GM13977 (cell line): ENCODE data around the gene PIANP.

ENCODE experiments used
- DNase-seq: peaks from one replicate; pipeline ENCODE4 v3.0.0; 2012; ENCODE audit warnings: low spot score
- in situ Hi-C: fragments of 300-500 bp; cut with MboI; formaldehyde crosslinking; loops from one replicate; pipeline ENCODE4 v1.12.0; 2022; ENCODE audit warnings: low sequenced_read_pairs, low pct_unique_long_range_greater_than_20kb, mixed read lengths, inconsistent platforms; ENCODE audit not compliant: unreplicated experiment
- TF ChIP-seq, protein P1 (sequence below): IDR thresholded peaks from 2 replicates; pipeline ENCODE4 v1.5.1; 2012; ENCODE audit warnings: mild to moderate bottlenecking, control low read depth; ENCODE audit not compliant: insufficient read depth; ENCODE audit errors: extremely low read depth, missing control alignments

The PIANP gene

DNA sequence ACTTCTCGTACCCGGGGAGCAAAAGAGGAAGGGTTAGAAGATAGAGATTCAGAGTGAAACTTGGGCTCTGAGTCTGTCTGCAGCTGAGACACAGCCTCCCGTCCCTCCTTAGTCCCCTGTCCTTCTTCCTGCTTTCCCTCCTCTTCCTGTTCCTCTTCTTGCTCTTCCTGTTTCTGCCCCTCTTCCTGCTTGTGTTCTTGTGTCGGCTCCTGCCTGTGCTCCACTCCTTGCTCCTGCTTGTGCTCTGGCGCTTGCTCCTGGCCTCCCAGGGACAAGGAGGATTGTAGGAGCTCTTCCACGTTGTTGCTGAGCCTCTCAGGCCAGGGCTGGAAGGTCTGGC is 56.4 kb downstream of the PIANP start:
- no peak for DNase-seq
- TF ChIP-seq, protein P1, sequence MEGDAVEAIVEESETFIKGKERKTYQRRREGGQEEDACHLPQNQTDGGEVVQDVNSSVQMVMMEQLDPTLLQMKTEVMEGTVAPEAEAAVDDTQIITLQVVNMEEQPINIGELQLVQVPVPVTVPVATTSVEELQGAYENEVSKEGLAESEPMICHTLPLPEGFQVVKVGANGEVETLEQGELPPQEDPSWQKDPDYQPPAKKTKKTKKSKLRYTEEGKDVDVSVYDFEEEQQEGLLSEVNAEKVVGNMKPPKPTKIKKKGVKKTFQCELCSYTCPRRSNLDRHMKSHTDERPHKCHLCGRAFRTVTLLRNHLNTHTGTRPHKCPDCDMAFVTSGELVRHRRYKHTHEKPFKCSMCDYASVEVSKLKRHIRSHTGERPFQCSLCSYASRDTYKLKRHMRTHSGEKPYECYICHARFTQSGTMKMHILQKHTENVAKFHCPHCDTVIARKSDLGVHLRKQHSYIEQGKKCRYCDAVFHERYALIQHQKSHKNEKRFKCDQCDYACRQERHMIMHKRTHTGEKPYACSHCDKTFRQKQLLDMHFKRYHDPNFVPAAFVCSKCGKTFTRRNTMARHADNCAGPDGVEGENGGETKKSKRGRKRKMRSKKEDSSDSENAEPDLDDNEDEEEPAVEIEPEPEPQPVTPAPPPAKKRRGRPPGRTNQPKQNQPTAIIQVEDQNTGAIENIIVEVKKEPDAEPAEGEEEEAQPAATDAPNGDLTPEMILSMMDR: no peak
- in situ Hi-C loops: no loop called here
